Endodermal cell (in vitro differentiated cells): ENCODE results near the gene CR1L. TPM values are rescaled to one million over a fixed set of nuclear protein-coding genes. Genes with fewer than 3 reads are reported as not detected.
A peak's percentile ranks its signal among the peaks of the same experiment; 100 is the strongest.
"Not testable (repeated sequence)": the region's sequence is repeated elsewhere in the genome, so short reads cannot be mapped to it uniquely, and the experiment has no call there.

Experiments
- DNase-seq: peaks from one replicate; pipeline ENCODE4 v3.0.0-alpha.2; 2017
- H3K27ac ChIP-seq: 2 replicates; pipeline ENCODE4 v1.5.1; 2013; ENCODE audit warnings: mild to moderate bottlenecking, low read depth, low read length, moderate library complexity
- H3K27me3 ChIP-seq: 2 replicates; pipeline ENCODE4 v1.6.1; 2013; ENCODE audit warnings: mild to moderate bottlenecking, low read length, moderate library complexity; ENCODE audit not compliant: insufficient read depth, control insufficient read depth, poor library complexity, severe bottlenecking
- H3K36me3 ChIP-seq: 2 replicates; pipeline ENCODE4 v1.7.0; 2013; ENCODE audit warnings: mild to moderate bottlenecking, low read length, moderate library complexity; ENCODE audit not compliant: control insufficient read depth, insufficient read depth
- H3K4me1 ChIP-seq: one replicate; pipeline ENCODE4 v1.7.0; 2013; ENCODE audit warnings: low read length; ENCODE audit not compliant: control insufficient read depth, insufficient read depth
- H3K4me3 ChIP-seq: 2 replicates; pipeline ENCODE4 v1.5.1; 2013; ENCODE audit warnings: mild to moderate bottlenecking, low read length, moderate library complexity
- H3K9ac ChIP-seq: 2 replicates; pipeline ENCODE4 v1.6.1; 2013; ENCODE audit warnings: mild to moderate bottlenecking, low read length, moderate library complexity; ENCODE audit not compliant: poor library complexity, severe bottlenecking; ENCODE audit errors: extremely low read depth
- H3K9me3 ChIP-seq: 2 replicates; pipeline ENCODE4 v1.6.1; 2013; ENCODE audit warnings: mild to moderate bottlenecking, low read length, moderate library complexity; ENCODE audit not compliant: control insufficient read depth
- H3K27ac Mint-ChIP-seq: 2 replicates; pipeline ENCODE4 v1.8.0; 2020; ENCODE audit warnings: mixed read lengths
- H3K27me3 Mint-ChIP-seq: 2 replicates; pipeline ENCODE4 v1.8.0; 2021; ENCODE audit warnings: mild to moderate bottlenecking, mixed read lengths; ENCODE audit not compliant: insufficient read depth
- H3K36me3 Mint-ChIP-seq: 2 replicates; pipeline ENCODE4 v1.8.0; 2020; ENCODE audit warnings: low read depth, mixed read lengths
- H3K4me1 Mint-ChIP-seq: 2 replicates; pipeline ENCODE4 v1.8.0; 2020; ENCODE audit warnings: mixed read lengths
- H3K4me3 Mint-ChIP-seq: 2 replicates; pipeline ENCODE4 v1.8.0; 2020; ENCODE audit warnings: mild to moderate bottlenecking, moderate library complexity, mixed read lengths
- H3K9me3 Mint-ChIP-seq: 2 replicates; pipeline ENCODE4 v1.8.0; 2020; ENCODE audit warnings: mild to moderate bottlenecking, mixed read lengths
- CTCF ChIP-seq: fragments of 200-600 bp; sonication (generic); conservative IDR thresholded peaks from 2 replicates; pipeline ENCODE4 v1.5.0; 2021; ENCODE audit warnings: antibody characterized with exemption, mild to moderate bottlenecking
- WGBS, 2 experiments: methylation state at CpG; one replicate each; pipeline versions ENCODE4 v1.1.5 to v1.1.7; 2013; ENCODE audit warnings: missing lambda C conversion rate in 2 of 2, mixed read lengths in 1 of 2; ENCODE audit not compliant: insufficient coverage in 1 of 2, insufficient read length in 1 of 2; 5-methylcytosine and 5-hydroxymethylcytosine counted together
- total RNA-seq, 2 donors: library from RNA; stranded (reverse); fragmentation: NEBNext Ultra II Directional in 1 of 2; extraction: Animal tissue kit (Norgen Biotek cat#: 25700) in 1 of 2; gene quantifications; 2 replicates in 1 of 2; 3 replicates in 1 of 2; pipeline ENCODE4 v1.2.1, GENCODE V29; 2021

The CR1L gene
- total RNA-seq, 2 donors from 2014 or later = 1.9 TPM; not detected in 1

- no peak overlapping the region for H3K27ac ChIP-seq
- no peaks in the 10 kb centered on the region for H3K36me3 ChIP-seq
- no peak overlapping the region for H3K27ac Mint-ChIP-seq
- peaks cover 8% of the 10 kb centered on the region for H3K9me3 ChIP-seq
- H3K9me3 Mint-ChIP-seq = peaks cover 10% of the 10 kb centered on the region
- H3K9ac ChIP-seq = no peak overlapping the region
- no peaks in the 10 kb centered on the region for H3K27me3 Mint-ChIP-seq
- no peaks in the 10 kb centered on the region for H3K4me1 Mint-ChIP-seq
- no peaks in the 10 kb centered on the region for H3K4me1 ChIP-seq
- H3K27me3 ChIP-seq = no peaks in the 10 kb centered on the region
- no peak overlapping the region for H3K4me3 Mint-ChIP-seq
- no peak for TF ChIP-seq CTCF
- H3K36me3 Mint-ChIP-seq = no peaks in the 10 kb centered on the region
- WGBS, 2 experiments = 83 to 84% methylated on average over 1 to 4 of the region's 5 CpGs
- H3K4me3 ChIP-seq = no peak overlapping the region
- no peak for DNase-seq
These were observed 16.2 kb upstream of the CR1L start for GRCh38 chr1:207628776-207629175.

- Histone ChIP-seq H3K27me3 (no peaks in the 10 kb centered on the region), H3K9me3 (peaks cover under 1% of the 10 kb centered on the region), H3K27ac (no peak overlapping the region), H3K4me1 (peaks cover 6% of the 10 kb centered on the region), H3K9ac (no peak overlapping the region), H3K4me3 (no peak overlapping the region), H3K36me3 (no peaks in the 10 kb centered on the region)
- Mint-ChIP-seq H3K4me1 (peaks cover 18% of the 10 kb centered on the region), H3K4me3 (no peak overlapping the region), H3K9me3 (peaks cover under 1% of the 10 kb centered on the region), H3K27me3 (no peaks in the 10 kb centered on the region), H3K27ac (no peak overlapping the region), H3K36me3 (no peaks in the 10 kb centered on the region)
- TF ChIP-seq CTCF = no peak
- 76% methylated on average over 1 of the region's 1 CpG; no CpG with 5 or more reads in 1 of the 2 experiments for whole genome bisulfite sequencing, 2 experiments
- no peak for DNase-seq
These were observed 13.8 kb upstream of the CR1L start for GRCh38 chr1:207631137-207631536.

GRCh38 chr1:207633226-207633625, 11.7 kb upstream of the CR1L start:
- H3K27ac Mint-ChIP-seq = peak overlapping the region; percentile 41
- peaks cover 6% of the 10 kb centered on the region for H3K4me1 ChIP-seq
- no peak for TF ChIP-seq CTCF
- DNase-seq = no peak
- no peak overlapping the region for H3K4me3 ChIP-seq
- no peaks in the 10 kb centered on the region for H3K36me3 ChIP-seq
- H3K36me3 Mint-ChIP-seq = no peaks in the 10 kb centered on the region
- H3K9me3 Mint-ChIP-seq = no peaks in the 10 kb centered on the region
- H3K4me3 Mint-ChIP-seq = no peak overlapping the region
- H3K9ac ChIP-seq = no peak overlapping the region
- H3K4me1 Mint-ChIP-seq = peaks cover 20% of the 10 kb centered on the region
- H3K27ac ChIP-seq = no peak overlapping the region
- H3K27me3 ChIP-seq = no peaks in the 10 kb centered on the region
- H3K9me3 ChIP-seq = no peaks in the 10 kb centered on the region
- no peaks in the 10 kb centered on the region for H3K27me3 Mint-ChIP-seq

GRCh38 chr1:207633699-207634289, 11.1 kb upstream of the CR1L start:
- not testable (repeated sequence) for H3K27me3 ChIP-seq, H3K4me1 ChIP-seq, H3K36me3 Mint-ChIP-seq, H3K9me3 Mint-ChIP-seq, H3K27ac ChIP-seq, H3K9me3 ChIP-seq, H3K9ac ChIP-seq, H3K4me3 ChIP-seq, H3K27me3 Mint-ChIP-seq, H3K36me3 ChIP-seq, H3K4me3 Mint-ChIP-seq
- 62% methylated on average over 12 of the region's 12 CpGs; no CpG with 5 or more reads in 1 of the 2 experiments for WGBS, 2 experiments
- Mint-ChIP-seq H3K4me1 (peaks cover 20% of the 10 kb centered on the region), H3K27ac (peak overlapping the region; percentile 41)
- DNase-seq = peak; percentile 59

GRCh38 chr1:207634293-207634692, 10.6 kb upstream of the CR1L start:
- H3K36me3 ChIP-seq, DNase-seq, H3K4me1 ChIP-seq, H3K9me3 ChIP-seq, H3K9me3 Mint-ChIP-seq, H3K27me3 ChIP-seq, H3K9ac ChIP-seq, H3K27me3 Mint-ChIP-seq, H3K36me3 Mint-ChIP-seq, H3K27ac ChIP-seq, H3K4me3 Mint-ChIP-seq, H3K4me3 ChIP-seq: not testable (repeated sequence)
- peaks cover 20% of the 10 kb centered on the region for H3K4me1 Mint-ChIP-seq
- 91 to 100% methylated on average over 2 to 6 of the region's 6 CpGs for WGBS, 2 experiments
- H3K27ac Mint-ChIP-seq = peak overlapping the region; percentile 62
